ENCODE data around the gene ZNF263. TPM values are rescaled to one million over a fixed set of nuclear protein-coding genes. Genes with fewer than 3 reads are reported as not detected.

ZNF263 gene
- 30.6 and 95.5 TPM in 2 replicates for total RNA-seq (ENCODE audit: low replicate concordance)

DNA sequence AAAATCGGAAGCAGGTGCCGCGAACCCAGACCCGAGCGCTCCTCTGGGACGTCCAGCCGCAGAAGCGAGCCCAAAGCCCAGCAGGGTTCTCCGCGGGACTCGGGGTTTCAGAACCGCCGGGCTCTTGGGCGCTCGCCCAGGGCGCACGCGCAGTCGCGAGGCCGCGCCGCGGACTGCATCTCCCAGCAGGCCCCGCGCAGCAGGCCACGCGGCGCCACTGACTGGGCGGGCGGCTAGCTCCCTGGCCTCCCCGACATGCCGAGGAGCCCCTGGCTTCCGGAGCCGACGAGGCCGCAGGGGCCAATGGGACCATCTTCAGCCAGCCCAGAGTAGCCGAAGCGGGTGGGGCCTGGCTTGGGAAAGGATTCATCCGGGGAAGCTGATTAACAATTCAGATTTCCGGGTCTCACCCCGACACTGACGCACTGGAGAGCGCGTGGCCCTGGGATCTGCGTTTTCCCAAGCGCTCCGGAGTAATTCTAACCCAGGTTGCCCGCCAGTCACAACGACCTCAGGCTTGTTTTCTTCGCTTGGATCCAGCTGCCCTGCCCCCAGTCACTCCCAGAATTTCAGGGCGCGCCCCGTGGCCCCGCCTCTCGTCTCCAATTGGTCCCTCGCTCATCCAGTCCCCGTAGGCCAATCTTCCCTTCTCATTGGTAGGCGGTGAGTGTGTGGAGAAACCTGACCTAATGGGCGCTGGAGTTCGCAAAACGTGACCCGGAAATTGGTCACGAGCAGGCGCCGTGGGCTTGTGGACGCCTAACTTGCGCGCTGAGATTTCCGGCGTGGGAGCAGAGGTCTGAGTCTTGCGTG lies at the start of gene ZNF263:
TSS of gene ZNF263 (plus strand) at position 762 of the 813 bp plus-strand sequence. CDS start 328 bp downstream, outside the sequence.
- TF ChIP-seq, protein P1, sequence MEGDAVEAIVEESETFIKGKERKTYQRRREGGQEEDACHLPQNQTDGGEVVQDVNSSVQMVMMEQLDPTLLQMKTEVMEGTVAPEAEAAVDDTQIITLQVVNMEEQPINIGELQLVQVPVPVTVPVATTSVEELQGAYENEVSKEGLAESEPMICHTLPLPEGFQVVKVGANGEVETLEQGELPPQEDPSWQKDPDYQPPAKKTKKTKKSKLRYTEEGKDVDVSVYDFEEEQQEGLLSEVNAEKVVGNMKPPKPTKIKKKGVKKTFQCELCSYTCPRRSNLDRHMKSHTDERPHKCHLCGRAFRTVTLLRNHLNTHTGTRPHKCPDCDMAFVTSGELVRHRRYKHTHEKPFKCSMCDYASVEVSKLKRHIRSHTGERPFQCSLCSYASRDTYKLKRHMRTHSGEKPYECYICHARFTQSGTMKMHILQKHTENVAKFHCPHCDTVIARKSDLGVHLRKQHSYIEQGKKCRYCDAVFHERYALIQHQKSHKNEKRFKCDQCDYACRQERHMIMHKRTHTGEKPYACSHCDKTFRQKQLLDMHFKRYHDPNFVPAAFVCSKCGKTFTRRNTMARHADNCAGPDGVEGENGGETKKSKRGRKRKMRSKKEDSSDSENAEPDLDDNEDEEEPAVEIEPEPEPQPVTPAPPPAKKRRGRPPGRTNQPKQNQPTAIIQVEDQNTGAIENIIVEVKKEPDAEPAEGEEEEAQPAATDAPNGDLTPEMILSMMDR (IDR thresholded peaks at IDR 0.05; ENCODE audit: insufficient read depth, low read length), result no peak
- H3K4me3 ChIP-seq (ENCODE audit: low read depth, low read length), result peak within 1 kb of the TSS; percentile 78

DNA sequence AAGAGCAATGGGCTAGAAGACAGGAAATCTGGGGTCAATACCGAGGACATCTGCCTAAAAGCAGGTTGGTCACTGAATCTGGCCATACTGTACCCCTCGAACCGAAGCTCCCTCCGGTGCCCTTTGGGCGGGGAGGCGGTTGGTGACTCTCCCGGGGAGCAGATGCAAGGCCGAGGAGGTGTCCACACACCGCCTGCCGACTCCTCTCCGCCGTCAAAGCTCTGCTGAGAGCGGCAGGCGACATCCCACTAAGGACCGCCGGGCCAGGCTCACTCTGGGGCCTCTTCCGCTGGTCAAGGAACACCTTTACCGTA lies 48.8 kb upstream of the ZNF263 start:
- TF ChIP-seq, protein P1 (IDR thresholded peaks at IDR 0.05; ENCODE audit: insufficient read depth, low read length), result no peak
- H3K4me3 ChIP-seq (ENCODE audit: low read depth, low read length), result peak overlapping the region; percentile 98
- no peak for DNase-seq (ENCODE audit: low read depth)

More for the DNA sequence above, at the start of gene ZNF263:
- peak; percentile 98 for DNase-seq (ENCODE audit: low read depth)

DNA sequence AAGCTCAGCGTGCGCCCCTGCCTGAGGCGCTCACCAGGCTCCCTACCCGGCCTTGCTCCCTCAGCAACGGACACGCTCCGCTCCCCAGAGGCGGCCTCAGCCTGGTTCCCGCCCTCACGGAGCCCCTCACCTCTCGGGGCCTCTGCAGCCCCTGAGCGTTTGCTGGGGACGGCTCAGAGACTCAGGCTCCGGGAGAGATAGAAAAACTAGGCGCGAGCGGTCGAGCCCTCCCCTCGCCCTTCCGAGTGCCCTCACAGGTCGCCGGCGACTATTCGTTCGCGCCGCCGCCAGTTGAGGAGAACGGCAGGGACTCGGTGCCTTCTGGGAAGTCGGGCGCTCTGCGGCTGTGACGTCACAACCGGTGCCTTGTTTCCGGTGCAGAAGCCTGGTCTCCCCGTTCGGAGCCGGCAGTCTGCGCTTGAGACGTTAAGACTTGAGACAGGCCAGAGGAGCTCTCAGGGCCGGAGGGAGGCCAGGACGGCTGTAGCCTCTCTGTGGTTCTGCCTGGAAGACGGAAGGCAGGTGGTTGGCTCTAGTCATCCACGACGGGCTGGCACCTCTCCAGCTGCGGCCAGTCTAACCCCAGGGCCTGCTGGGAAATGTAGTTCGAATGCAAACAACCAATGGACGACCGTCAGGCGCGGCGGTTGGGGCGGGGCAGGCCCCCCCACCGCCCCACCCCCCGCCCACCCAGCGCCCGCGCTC lies 48.3 kb upstream of the ZNF263 start, which contains the start of gene ZNF200:
TSS of gene ZNF200 (minus strand) at position 302 of the 705 bp plus-strand sequence. CDS start 1,403 bp downstream, outside the sequence.
- TF ChIP-seq, protein P1 (IDR thresholded peaks at IDR 0.05; ENCODE audit: insufficient read depth, low read length), result no peak
- peak; percentile 96 for DNase-seq (ENCODE audit: low read depth)

DNA sequence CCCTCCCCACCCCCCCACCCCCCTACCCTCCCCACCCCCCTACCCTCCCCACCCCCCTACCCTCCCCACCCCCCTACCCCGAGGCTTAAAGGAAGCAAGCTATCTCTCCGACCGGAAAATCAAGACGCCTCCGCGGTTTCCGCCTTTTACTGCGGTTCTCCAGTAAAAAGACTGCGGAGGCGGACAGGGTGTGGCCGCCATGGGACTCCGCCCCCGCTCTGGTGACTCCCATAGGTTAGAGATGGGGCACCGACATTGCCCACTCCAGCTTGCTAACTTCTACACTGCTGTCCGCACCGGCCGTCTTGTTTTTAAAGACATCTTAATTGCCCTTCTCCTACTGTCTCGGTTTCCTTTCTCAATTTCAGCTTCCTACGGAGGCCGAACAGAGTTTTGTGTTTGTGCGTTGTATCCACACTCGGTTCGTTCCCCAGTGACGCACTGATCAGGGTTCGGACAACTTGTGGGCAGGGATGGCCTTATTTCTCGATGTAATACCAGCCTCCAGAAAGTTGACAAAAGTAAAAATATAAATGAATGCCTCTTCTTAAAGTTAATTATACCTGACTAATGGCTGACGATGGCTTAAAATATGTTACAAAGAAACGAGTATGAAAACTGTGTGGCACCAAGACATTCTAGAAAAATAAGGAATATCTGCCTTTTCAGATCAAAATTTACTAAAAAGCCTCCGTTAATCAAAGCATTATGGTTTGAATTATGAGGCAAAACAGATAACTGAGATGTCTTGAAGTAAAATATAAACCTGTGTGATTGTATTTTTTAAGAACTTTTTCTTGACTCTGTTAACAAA lies 47.2 kb upstream of the ZNF263 start:
- no peak for DNase-seq (ENCODE audit: low read depth)
- no peak overlapping the region for H3K4me3 ChIP-seq (ENCODE audit: low read depth, low read length)
- TF ChIP-seq, protein P1 (IDR thresholded peaks at IDR 0.05; ENCODE audit: insufficient read depth, low read length), result no peak

More for the DNA sequence above, 48.3 kb upstream of the ZNF263 start, which contains the start of gene ZNF200:
- peak within 1 kb of the TSS; percentile 98 for H3K4me3 ChIP-seq (ENCODE audit: low read depth, low read length)

DNA sequence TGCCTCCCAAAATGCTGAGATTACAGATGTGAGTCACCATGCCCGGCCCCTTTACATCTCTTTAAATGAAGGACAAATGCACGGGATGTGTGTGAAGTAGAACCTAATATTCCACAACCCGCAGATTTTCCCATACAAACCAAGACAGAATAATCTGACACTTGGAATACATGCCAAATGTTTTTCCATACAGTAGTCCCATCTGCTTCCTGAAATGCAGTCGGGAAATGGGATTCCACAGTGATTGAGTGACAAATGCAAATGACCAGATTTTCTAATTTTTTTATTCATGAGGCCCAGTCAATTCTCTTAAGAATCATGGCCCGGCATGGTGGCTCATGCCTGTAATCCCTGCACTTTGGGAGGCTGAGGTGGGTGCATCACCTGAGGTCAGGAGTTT lies 41.5 kb upstream of the ZNF263 start:
- TF ChIP-seq, protein P1 (IDR thresholded peaks at IDR 0.05; ENCODE audit: insufficient read depth, low read length), result no peak
- DNase-seq (ENCODE audit: low read depth), result no peak
- H3K4me3 ChIP-seq (ENCODE audit: low read depth, low read length), result no peak overlapping the region

DNA sequence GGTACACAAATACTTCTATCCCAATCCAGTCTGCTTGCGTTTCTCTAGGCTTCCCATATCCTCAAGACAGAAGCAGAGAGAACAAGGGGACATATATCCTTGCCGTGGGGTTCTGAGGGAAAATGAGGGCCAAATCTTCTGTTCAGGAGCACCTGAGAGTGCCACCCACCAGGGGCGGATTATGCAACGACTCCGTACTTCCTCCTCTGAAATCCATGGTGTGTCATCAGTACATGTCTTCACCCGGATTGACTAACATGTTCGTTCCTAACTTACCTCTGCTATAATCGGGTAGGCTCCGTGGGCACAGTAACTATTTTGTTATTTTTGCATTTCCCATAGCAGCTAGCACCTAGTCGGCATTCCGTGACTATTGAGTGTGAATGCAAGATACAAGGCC lies 40.6 kb upstream of the ZNF263 start:
- DNase-seq (ENCODE audit: low read depth), result no peak
- TF ChIP-seq, protein P1 (IDR thresholded peaks at IDR 0.05; ENCODE audit: insufficient read depth, low read length), result no peak
- no peak overlapping the region for H3K4me3 ChIP-seq (ENCODE audit: low read depth, low read length)
